ENCODE measurements around the gene CBFA2T2. TPM values are rescaled to one million over a fixed set of nuclear protein-coding genes. Genes with fewer than 3 reads are reported as not detected.

Gene CBFA2T2
- total and polyA plus RNA-seq, 2 donors (not counting 3 experiments of a cell fraction or from before 2014, with no cell fraction given), result 10.7 to 12.1 TPM

- no peaks in the 10 kb centered on the region for H3K9me3 ChIP-seq (replicated peaks; ENCODE audit: control insufficient read depth, insufficient read depth, low read length)
- no peak for FAIRE-seq
- H3K27me3 ChIP-seq (ENCODE audit: control insufficient read depth in 2 of 2, insufficient read depth in 2 of 2, low read length in 2 of 2), result no peaks in the 10 kb centered on the region
- no peak overlapping the region for H3K4me2 ChIP-seq (ENCODE audit: insufficient read depth, low read length)
- no peaks in the 10 kb centered on the region for H3K36me3 ChIP-seq (ENCODE audit: control insufficient read depth in 2 of 2, extremely low read depth in 1 of 2, insufficient read depth in 2 of 2, low read length in 2 of 2)
- H4K20me1 ChIP-seq (replicated peaks; ENCODE audit: control insufficient read depth, extremely low read depth, insufficient read depth, low read length), result no peaks in the 10 kb centered on the region
- no peak overlapping the region for H3K9ac ChIP-seq (replicated peaks; ENCODE audit: extremely low read depth, insufficient read depth, low read length)
- H3K4me3 ChIP-seq (replicated peaks in 1 of 3; ENCODE audit: insufficient read depth in 1 of 3, low read depth in 1 of 3, low read length in 3 of 3), result no peak overlapping the region
- intact Hi-C loops (cut with micrococcal nuclease) (loop anchor here (10.0 kb wide), 1 partner anchor 74 kb away; the partner anchor contains the start of gene CBFA2T2), dilution Hi-C loops (cut with MboI; ENCODE audit: extremely low pct_ligation_motif_present, low sequenced_read_pairs) (no loop called here)
- DNase-seq (ENCODE audit: low read depth, low spot score), result no peak
- H3K9me1 ChIP-seq (replicated peaks; ENCODE audit: control insufficient read depth, extremely low read depth, insufficient read depth, low read length), result no peaks in the 10 kb centered on the region
- H3K27ac ChIP-seq (ENCODE audit: insufficient read depth, low read depth, low read length), result no peak overlapping the region
- H3K4me1 ChIP-seq (ENCODE audit: control insufficient read depth, extremely low read depth, insufficient read depth, low read length), result no peaks in the 10 kb centered on the region
- no peak overlapping the region for H2AFZ ChIP-seq (ENCODE audit: low read depth, low read length)
- H3K79me2 ChIP-seq (ENCODE audit: control insufficient read depth, insufficient read depth, low read length), result no peaks in the 10 kb centered on the region
- POLR2A ChIA-PET, result interaction anchor here (0.6 kb wide), 1 partner anchor 1100 kb away, joined by 7 read pairs; no protein-coding TSS in a partner anchor
- BruUV-seq (replicated peaks), result no TSS peak
- CTCF ChIA-PET, result interaction anchor here (0.6 to 1.5 kb wide), 4 partner anchors 9 to 53 kb away, joined by 3 to 5 read pairs (median 4); no protein-coding TSS in a partner anchor
- TF ChIP-seq POLR2AphosphoS5 (IDR thresholded peaks at IDR 0.05; ENCODE audit: insufficient read depth, low read depth, low read length), result no peak
- TF ChIP-seq POLR2A (IDR thresholded peaks at IDR 0.05; ENCODE audit: low read depth, low read length), result no peak
- no peak for TF ChIP-seq GATA2 (IDR thresholded peaks at IDR 0.05; ENCODE audit: insufficient read depth, insufficient read length, low read depth, low read length)
- TF ChIP-seq, protein P1, sequence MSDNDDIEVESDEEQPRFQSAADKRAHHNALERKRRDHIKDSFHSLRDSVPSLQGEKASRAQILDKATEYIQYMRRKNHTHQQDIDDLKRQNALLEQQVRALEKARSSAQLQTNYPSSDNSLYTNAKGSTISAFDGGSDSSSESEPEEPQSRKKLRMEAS (IDR thresholded peaks at IDR 0.05; ENCODE audit: insufficient read depth, insufficient read length), result no peak
- no peak for TF ChIP-seq EZH2 (IDR thresholded peaks at IDR 0.05; ENCODE audit: borderline replicate concordance, low read depth, low read length, severe bottlenecking)
- no peak for TF ChIP-seq FOS (IDR thresholded peaks at IDR 0.05; ENCODE audit: borderline replicate concordance, insufficient read depth, low read length)
- no peak for TF ChIP-seq MYC (IDR thresholded peaks at IDR 0.05; ENCODE audit: low read depth, low read length)
- TF ChIP-seq, protein P2, sequence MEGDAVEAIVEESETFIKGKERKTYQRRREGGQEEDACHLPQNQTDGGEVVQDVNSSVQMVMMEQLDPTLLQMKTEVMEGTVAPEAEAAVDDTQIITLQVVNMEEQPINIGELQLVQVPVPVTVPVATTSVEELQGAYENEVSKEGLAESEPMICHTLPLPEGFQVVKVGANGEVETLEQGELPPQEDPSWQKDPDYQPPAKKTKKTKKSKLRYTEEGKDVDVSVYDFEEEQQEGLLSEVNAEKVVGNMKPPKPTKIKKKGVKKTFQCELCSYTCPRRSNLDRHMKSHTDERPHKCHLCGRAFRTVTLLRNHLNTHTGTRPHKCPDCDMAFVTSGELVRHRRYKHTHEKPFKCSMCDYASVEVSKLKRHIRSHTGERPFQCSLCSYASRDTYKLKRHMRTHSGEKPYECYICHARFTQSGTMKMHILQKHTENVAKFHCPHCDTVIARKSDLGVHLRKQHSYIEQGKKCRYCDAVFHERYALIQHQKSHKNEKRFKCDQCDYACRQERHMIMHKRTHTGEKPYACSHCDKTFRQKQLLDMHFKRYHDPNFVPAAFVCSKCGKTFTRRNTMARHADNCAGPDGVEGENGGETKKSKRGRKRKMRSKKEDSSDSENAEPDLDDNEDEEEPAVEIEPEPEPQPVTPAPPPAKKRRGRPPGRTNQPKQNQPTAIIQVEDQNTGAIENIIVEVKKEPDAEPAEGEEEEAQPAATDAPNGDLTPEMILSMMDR (IDR thresholded peaks at IDR 0.05; ENCODE audit: extremely low read depth in 1 of 2, insufficient read depth in 1 of 2, low read depth in 1 of 2, low read length in 2 of 2), result no peak
- TF ChIP-seq JUN (IDR thresholded peaks at IDR 0.05; ENCODE audit: borderline replicate concordance, insufficient read depth, insufficient read length, low read depth), result no peak
These were observed 79.2 kb downstream of the CBFA2T2 start for GRCh38 chr20:33568868-33569801.
